OCI-LY7 (cell line): ENCODE data around the gene AKR7A3.

Experiments
- CTCF ChIP-seq: fragments of 200-600 bp; sonication (generic); conservative IDR thresholded peaks from 2 replicates; pipeline ENCODE4 v1.5.1; 2014; ENCODE audit warnings: mild to moderate bottlenecking, antibody characterized with exemption, low read length, moderate library complexity, mixed read lengths
- EZH2phosphoT487 ChIP-seq: fragments of 200-600 bp; sonication (generic); IDR thresholded peaks from 2 replicates; pipeline ENCODE4 v1.6.1; 2018; ENCODE audit warnings: low read depth, borderline replicate concordance, mild to moderate bottlenecking, mixed run types, antibody characterized with exemption, low read length, moderate library complexity, mixed read lengths

GRCh38 chr1:19325368-19325957, 36.9 kb upstream of the AKR7A3 start:
- no peak for TF ChIP-seq CTCF
- TF ChIP-seq EZH2phosphoT487: no peak
